Caco-2 (cell line): Measurements from ENCODE around the gene HIVEP2. TPM values are rescaled to one million over a fixed set of nuclear protein-coding genes. Genes with fewer than 3 reads are reported as not detected.

Source experiments
- BruUV-seq: library from RNA; stranded (reverse); fragments of 400-500 nt; replicated peaks from 2 replicates; lab custom pipeline; 2021; lab: Mats Ljungman, UMichigan
- CTCF ChIA-PET: fragments of 300-600 bp; sonication (Branson Sonifier 250); formaldehyde crosslinking; loops from one replicate; lab custom pipeline; 2022; ENCODE audit warnings: antibody characterized with exemption; lab: Charles Lee
- POLR2A ChIA-PET: fragments of 300-600 bp; sonication (Branson Sonifier 250); formaldehyde crosslinking; loops from one replicate; lab custom pipeline; 2022; ENCODE audit warnings: antibody characterized with exemption; lab: Charles Lee
- DNase-seq, 2 experiments: peaks; one replicate each; pipeline versions ENCODE4 v3.0.0 to v3.0.0-alpha.2; 2020 to 2022
- H3K27me3 ChIP-seq: replicated peaks from 2 replicates; pipeline ENCODE4 v1.6.0; 2011; ENCODE audit warnings: low read length; ENCODE audit not compliant: control insufficient read depth, insufficient read depth
- H3K36me3 ChIP-seq: 2 replicates; pipeline ENCODE4 v1.5.1; 2011; ENCODE audit warnings: low read length; ENCODE audit not compliant: control insufficient read depth, insufficient read depth
- H3K4me1 ChIP-seq: fragments of 250-450 bp; sonication (Bioruptor Pico); 2 replicates; pipeline ENCODE4 v1.5.1; 2020; ENCODE audit warnings: mild to moderate bottlenecking
- H3K4me3 ChIP-seq: 2 replicates; pipeline ENCODE4 v1.5.1; 2011; ENCODE audit warnings: low read depth, mild to moderate bottlenecking, control low read depth, low read length
- H3K9me3 ChIP-seq: fragments of 250-450 bp; sonication (Bioruptor Pico); 2 replicates; pipeline ENCODE4 v1.5.1; 2020; ENCODE audit warnings: mild to moderate bottlenecking, moderate library complexity
- H3K27ac Mint-ChIP-seq: one replicate; pipeline ENCODE4 v1.8.0; 2022; ENCODE audit warnings: mixed read lengths; ENCODE audit not compliant: unreplicated experiment
- H3K27me3 Mint-ChIP-seq: one replicate; pipeline ENCODE4 v1.8.0; 2022; ENCODE audit warnings: mixed read lengths; ENCODE audit not compliant: insufficient read depth, unreplicated experiment
- H3K36me3 Mint-ChIP-seq: one replicate; pipeline ENCODE4 v1.8.0; 2022; ENCODE audit warnings: mild to moderate bottlenecking, mixed read lengths; ENCODE audit not compliant: insufficient read depth, unreplicated experiment
- H3K4me1 Mint-ChIP-seq: one replicate; pipeline ENCODE4 v1.8.0; 2022; ENCODE audit warnings: low read depth, mixed read lengths; ENCODE audit not compliant: unreplicated experiment
- H3K4me3 Mint-ChIP-seq: one replicate; pipeline ENCODE4 v1.8.0; 2022; ENCODE audit warnings: mild to moderate bottlenecking, moderate library complexity, mixed read lengths; ENCODE audit not compliant: unreplicated experiment
- H3K9me3 Mint-ChIP-seq: one replicate; pipeline ENCODE4 v1.8.0; 2022; ENCODE audit warnings: mixed read lengths; ENCODE audit not compliant: unreplicated experiment
- CTCF ChIP-seq, 2 experiments: fragments of 200-600 bp in 1 of 2; IDR thresholded peaks; 1 replicate in 1 of 2; 2 replicates in 1 of 2; pipeline versions ENCODE4 v1.5.1 to v1.8.0; 2011 to 2022; ENCODE audit warnings: antibody characterized with exemption in 1 of 2, control low read depth in 1 of 2, inconsistent platforms in 1 of 2, low read depth in 1 of 2, low read length in 1 of 2, mild to moderate bottlenecking in 1 of 2, moderate library complexity in 1 of 2; ENCODE audit not compliant: insufficient read depth in 1 of 2, severe bottlenecking in 1 of 2, unreplicated experiment in 1 of 2
- intact Hi-C: fragments of 100-400 bp; cut with micrococcal nuclease; formaldehyde crosslinking; loops from one replicate; pipeline ENCODE4 v1.10.0; 2022; ENCODE audit not compliant: unreplicated experiment
- total RNA-seq: library from RNA; stranded (reverse); gene quantifications from 2 replicates; pipeline ENCODE4 v1.2.3, GENCODE V29; 2022

Gene HIVEP2
- total RNA-seq, 1 experiment from 2014 or later = 1.0 TPM

- Mint-ChIP-seq H3K27ac (no peak overlapping the region), H3K27me3 (peaks cover 11% of the 10 kb centered on the region), H3K4me1 (no peaks in the 10 kb centered on the region), H3K4me3 (no peak overlapping the region), H3K9me3 (no peaks in the 10 kb centered on the region), H3K36me3 (no peaks in the 10 kb centered on the region)
- no peaks in the 10 kb centered on the region for H3K36me3 ChIP-seq
- no peaks in the 10 kb centered on the region for H3K9me3 ChIP-seq
- H3K4me3 ChIP-seq = no peak overlapping the region
- TF ChIP-seq CTCF (IDR thresholded peaks at IDR 0.05; ENCODE audit: insufficient read depth in 1 of 2, low read depth in 1 of 2, low read length in 1 of 2, severe bottlenecking in 1 of 2, unreplicated experiment in 1 of 2) = no peak
- no peak for DNase-seq
- H3K27me3 ChIP-seq = no peaks in the 10 kb centered on the region; the same call in 1 of the 2 replicates
- BruUV-seq = no TSS peak
- POLR2A ChIA-PET = no interaction called here
- CTCF ChIA-PET = no interaction called here
- H3K4me1 ChIP-seq = no peaks in the 10 kb centered on the region
- intact Hi-C loops = no loop called here
Measured at GRCh38 chr6:142911430-142911829, 33.5 kb downstream of the HIVEP2 start.

- Histone ChIP-seq H3K4me3 (no peak overlapping the region), H3K9me3 (no peaks in the 10 kb centered on the region), H3K36me3 (no peaks in the 10 kb centered on the region), H3K27me3 (no peaks in the 10 kb centered on the region), H3K4me1 (no peaks in the 10 kb centered on the region)
- BruUV-seq = no TSS peak
- Mint-ChIP-seq H3K4me1 (no peaks in the 10 kb centered on the region), H3K27ac (no peak overlapping the region), H3K4me3 (no peak overlapping the region), H3K9me3 (no peaks in the 10 kb centered on the region), H3K36me3 (no peaks in the 10 kb centered on the region), H3K27me3 (peaks cover 4% of the 10 kb centered on the region)
- CTCF ChIA-PET = no interaction called here
- intact Hi-C loops = no loop called here
- no peak for DNase-seq
- POLR2A ChIA-PET = no interaction called here
- TF ChIP-seq CTCF (IDR thresholded peaks at IDR 0.05; ENCODE audit: insufficient read depth in 1 of 2, low read depth in 1 of 2, low read length in 1 of 2, severe bottlenecking in 1 of 2, unreplicated experiment in 1 of 2) = no peak
Measured at GRCh38 chr6:142909686-142910085, 35.3 kb downstream of the HIVEP2 start.

- ChIA-PET POLR2A (no interaction called here), CTCF (no interaction called here)
- Mint-ChIP-seq H3K27ac (no peak overlapping the region), H3K4me3 (no peak overlapping the region), H3K36me3 (no peaks in the 10 kb centered on the region), H3K9me3 (no peaks in the 10 kb centered on the region), H3K4me1 (no peaks in the 10 kb centered on the region), H3K27me3 (peaks cover 4% of the 10 kb centered on the region)
- no peak for DNase-seq
- H3K9me3 ChIP-seq = no peaks in the 10 kb centered on the region
- no peak overlapping the region for H3K4me3 ChIP-seq
- TF ChIP-seq CTCF (IDR thresholded peaks at IDR 0.05; ENCODE audit: insufficient read depth in 1 of 2, low read depth in 1 of 2, low read length in 1 of 2, severe bottlenecking in 1 of 2, unreplicated experiment in 1 of 2) = no peak
- H3K4me1 ChIP-seq = no peaks in the 10 kb centered on the region
- H3K27me3 ChIP-seq = no peaks in the 10 kb centered on the region
- no peaks in the 10 kb centered on the region for H3K36me3 ChIP-seq
- BruUV-seq = no TSS peak
- intact Hi-C loops = no loop called here
Measured at GRCh38 chr6:142908235-142908634, 36.7 kb downstream of the HIVEP2 start.
